Measurements from ENCODE around the gene OXCT2. TPM values are rescaled to one million over a fixed set of nuclear protein-coding genes. Genes with fewer than 3 reads are reported as not detected.

OXCT2 gene
- polyA plus RNA-seq, 1 of the 3 experiments (the other 2 are of a cell fraction): 0.44 TPM

GRCh38 chr1:39755965-39756659 lies 15.0 kb downstream of the OXCT2 start:
- no peak overlapping the region for H3K4me2 ChIP-seq
- DNase-seq: no peak
- H3K9ac ChIP-seq: no peak overlapping the region
- no peak overlapping the region for H3K27ac ChIP-seq (ENCODE audit: low read depth in 2 of 2, low read length in 1 of 2)
- peaks cover 24 to 64% of the 10 kb centered on the region in 2 experiments for H3K36me3 ChIP-seq (replicated peaks in 1 of 2; ENCODE audit: control insufficient read depth in 1 of 2, insufficient read depth in 2 of 2, low read length in 1 of 2)
- H3K4me3 ChIP-seq (ENCODE audit: low read depth in 2 of 2, low read length in 1 of 2): no peak overlapping the region
- H3K4me1 ChIP-seq (ENCODE audit: control insufficient read depth in 1 of 2, insufficient read depth in 2 of 2, low read depth in 1 of 2, low read length in 1 of 2): no peaks in the 10 kb centered on the region; a peak in 1 of 4 replicates
- no peaks in the 10 kb centered on the region for H3K9me3 ChIP-seq
- WGBS (ENCODE audit: low lambda C conversion rate): 87% methylated on average over 5 of the region's 9 CpGs
- H4K20me1 ChIP-seq (ENCODE audit: insufficient read depth): no peaks in the 10 kb centered on the region
- ChIA-PET CTCF (no interaction called here), POLR2A (no interaction called here)
- no peaks in the 10 kb centered on the region for H3K79me2 ChIP-seq (ENCODE audit: insufficient read depth)
- H3F3A ChIP-seq (replicated peaks; ENCODE audit: insufficient read depth): peaks cover 4% of the 10 kb centered on the region
- no peak for TF ChIP-seq NFIC (IDR thresholded peaks at IDR 0.05; ENCODE audit: borderline replicate concordance)
- TF ChIP-seq TAF1 (IDR thresholded peaks at IDR 0.05; ENCODE audit: borderline replicate concordance, low read depth, low read length): no peak
- no peak for TF ChIP-seq SIN3A (IDR thresholded peaks at IDR 0.05; ENCODE audit: borderline replicate concordance, low read depth, low read length)
- no peak for TF ChIP-seq GABPA (IDR thresholded peaks at IDR 0.05; ENCODE audit: low read depth)
- no peak for TF ChIP-seq ELF1 (IDR thresholded peaks at IDR 0.05)
- no peak for TF ChIP-seq POLR2AphosphoS5 (IDR thresholded peaks at IDR 0.05; ENCODE audit: low read depth, low read length)
- TF ChIP-seq USF1 (IDR thresholded peaks at IDR 0.05; ENCODE audit: borderline replicate concordance, low read depth): no peak
- no peak for TF ChIP-seq GATA2 (CRISPR knock-in tag; IDR thresholded peaks at IDR 0.05)
- no peak for TF ChIP-seq PBX3 (IDR thresholded peaks at IDR 0.05)
- no peak for TF ChIP-seq FOXM1 (IDR thresholded peaks at IDR 0.05; ENCODE audit: low read depth)
- no peak for TF ChIP-seq MXI1 (IDR thresholded peaks at IDR 0.05; ENCODE audit: low read depth, low read length)
- no peak for TF ChIP-seq EP300 (IDR thresholded peaks at IDR 0.05; ENCODE audit: borderline replicate concordance in 1 of 2, low read depth in 1 of 2, low read length in 1 of 2)
- no peak for TF ChIP-seq EZH2phosphoT487 (IDR thresholded peaks at IDR 0.05; ENCODE audit: borderline replicate concordance, low read depth)
- TF ChIP-seq REST (IDR thresholded peaks at IDR 0.05; ENCODE audit: low read depth, low read length): no peak
- TF ChIP-seq MEF2A (IDR thresholded peaks at IDR 0.05; ENCODE audit: borderline replicate concordance, low read depth): no peak
- TF ChIP-seq ZBTB33 (IDR thresholded peaks at IDR 0.05; ENCODE audit: borderline replicate concordance, low read depth): no peak
- no peak for TF ChIP-seq TEAD4 (IDR thresholded peaks at IDR 0.05; ENCODE audit: borderline replicate concordance, insufficient read depth)
- TF ChIP-seq RAD21 (IDR thresholded peaks at IDR 0.05; ENCODE audit: low read length): no peak
- no peak for TF ChIP-seq CTCF (IDR thresholded peaks at IDR 0.05)
- H3K9me2 ChIP-seq: no peaks in the 10 kb centered on the region
- no peak overlapping the region for H2AFZ ChIP-seq (ENCODE audit: low read depth)
- no peaks in the 10 kb centered on the region for H3K27me3 ChIP-seq (ENCODE audit: insufficient read depth)
